ENCODE results near the gene PDS5A. TPM values are rescaled to one million over a fixed set of nuclear protein-coding genes. Genes with fewer than 3 reads are reported as not detected.
"Not testable (repeated sequence)": the region's sequence is repeated elsewhere in the genome, so short reads cannot be mapped to it uniquely, and the experiment has no call there.

The PDS5A gene
- total RNA-seq, 2 donors from 2014 or later = 88.2 to 98.6 TPM

DNA sequence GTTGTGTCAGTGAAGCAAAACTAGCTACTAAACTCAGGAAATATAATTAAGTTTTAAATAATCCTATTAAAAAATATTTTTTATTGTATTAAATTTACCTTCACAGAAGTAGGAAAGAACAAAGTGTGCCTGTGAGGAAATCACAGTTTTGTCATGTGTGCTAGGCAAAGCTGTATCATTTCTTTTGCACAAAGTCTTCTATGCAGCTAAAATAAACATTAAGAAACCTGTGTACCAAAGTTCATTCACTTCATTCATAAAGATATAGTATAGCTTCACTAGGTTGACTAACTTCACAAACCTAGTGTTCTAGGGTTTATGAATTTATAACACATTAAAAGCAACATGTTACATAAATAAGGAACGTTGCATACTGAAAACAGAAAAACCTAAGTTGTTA lies 131.0 kb downstream of the PDS5A start:
- WGBS, 2 experiments (ENCODE audit: insufficient coverage in 1 of 2, insufficient read length in 1 of 2) = no CpG with 5 or more reads among the region's 1 CpG
- Histone ChIP-seq H3K27ac (ENCODE audit: low read depth, low read length) (no peak overlapping the region), H3K4me1 (ENCODE audit: control insufficient read depth, insufficient read depth, low read length) (no peaks in the 10 kb centered on the region), H3K27me3 (ENCODE audit: control insufficient read depth, insufficient read depth, low read length, poor library complexity, severe bottlenecking) (no peaks in the 10 kb centered on the region), H3K9ac (ENCODE audit: extremely low read depth, low read length, poor library complexity, severe bottlenecking) (no peak overlapping the region), H3K4me3 (ENCODE audit: low read length) (no peak overlapping the region), H3K36me3 (ENCODE audit: control insufficient read depth, insufficient read depth, low read length) (peaks cover 68% of the 10 kb centered on the region), H3K9me3 (ENCODE audit: control insufficient read depth, low read length) (no peaks in the 10 kb centered on the region)
- Mint-ChIP-seq H3K36me3 (ENCODE audit: low read depth) (peaks cover 39% of the 10 kb centered on the region), H3K4me3 (no peak overlapping the region), H3K9me3 (no peaks in the 10 kb centered on the region), H3K27me3 (ENCODE audit: insufficient read depth) (no peaks in the 10 kb centered on the region), H3K4me1 (no peaks in the 10 kb centered on the region), H3K27ac (no peak overlapping the region)
- DNase-seq = no peak
- TF ChIP-seq, protein P1, sequence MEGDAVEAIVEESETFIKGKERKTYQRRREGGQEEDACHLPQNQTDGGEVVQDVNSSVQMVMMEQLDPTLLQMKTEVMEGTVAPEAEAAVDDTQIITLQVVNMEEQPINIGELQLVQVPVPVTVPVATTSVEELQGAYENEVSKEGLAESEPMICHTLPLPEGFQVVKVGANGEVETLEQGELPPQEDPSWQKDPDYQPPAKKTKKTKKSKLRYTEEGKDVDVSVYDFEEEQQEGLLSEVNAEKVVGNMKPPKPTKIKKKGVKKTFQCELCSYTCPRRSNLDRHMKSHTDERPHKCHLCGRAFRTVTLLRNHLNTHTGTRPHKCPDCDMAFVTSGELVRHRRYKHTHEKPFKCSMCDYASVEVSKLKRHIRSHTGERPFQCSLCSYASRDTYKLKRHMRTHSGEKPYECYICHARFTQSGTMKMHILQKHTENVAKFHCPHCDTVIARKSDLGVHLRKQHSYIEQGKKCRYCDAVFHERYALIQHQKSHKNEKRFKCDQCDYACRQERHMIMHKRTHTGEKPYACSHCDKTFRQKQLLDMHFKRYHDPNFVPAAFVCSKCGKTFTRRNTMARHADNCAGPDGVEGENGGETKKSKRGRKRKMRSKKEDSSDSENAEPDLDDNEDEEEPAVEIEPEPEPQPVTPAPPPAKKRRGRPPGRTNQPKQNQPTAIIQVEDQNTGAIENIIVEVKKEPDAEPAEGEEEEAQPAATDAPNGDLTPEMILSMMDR (conservative IDR thresholded peaks at IDR 0.05) = no peak

- no peaks in the 10 kb centered on the region for H3K9me3 ChIP-seq (ENCODE audit: control insufficient read depth, low read length)
- no peak overlapping the region for H3K9ac ChIP-seq (ENCODE audit: extremely low read depth, low read length, poor library complexity, severe bottlenecking)
- no peaks in the 10 kb centered on the region for H3K4me1 Mint-ChIP-seq
- no peak overlapping the region for H3K27ac ChIP-seq (ENCODE audit: low read depth, low read length)
- H3K27me3 Mint-ChIP-seq (ENCODE audit: insufficient read depth) = no peaks in the 10 kb centered on the region
- no peak overlapping the region for H3K4me3 ChIP-seq (ENCODE audit: low read length)
- no peak for DNase-seq
- H3K27ac Mint-ChIP-seq = no peak overlapping the region
- H3K36me3 Mint-ChIP-seq (ENCODE audit: low read depth) = peaks cover 44% of the 10 kb centered on the region
- H3K9me3 Mint-ChIP-seq = no peaks in the 10 kb centered on the region
- no peaks in the 10 kb centered on the region for H3K4me1 ChIP-seq (ENCODE audit: control insufficient read depth, insufficient read depth, low read length)
- H3K36me3 ChIP-seq (ENCODE audit: control insufficient read depth, insufficient read depth, low read length) = peaks cover 74% of the 10 kb centered on the region
- TF ChIP-seq, protein P1 (conservative IDR thresholded peaks at IDR 0.05) = no peak
- no peak overlapping the region for H3K4me3 Mint-ChIP-seq
- 89 to 96% methylated on average over 5 to 12 of the region's 12 CpGs for WGBS, 2 experiments (ENCODE audit: insufficient coverage in 1 of 2, insufficient read length in 1 of 2)
- H3K27me3 ChIP-seq (ENCODE audit: control insufficient read depth, insufficient read depth, low read length, poor library complexity, severe bottlenecking) = no peaks in the 10 kb centered on the region
Observed at GRCh38 chr4:39846120-39846519, 131.6 kb downstream of the PDS5A start.

DNA sequence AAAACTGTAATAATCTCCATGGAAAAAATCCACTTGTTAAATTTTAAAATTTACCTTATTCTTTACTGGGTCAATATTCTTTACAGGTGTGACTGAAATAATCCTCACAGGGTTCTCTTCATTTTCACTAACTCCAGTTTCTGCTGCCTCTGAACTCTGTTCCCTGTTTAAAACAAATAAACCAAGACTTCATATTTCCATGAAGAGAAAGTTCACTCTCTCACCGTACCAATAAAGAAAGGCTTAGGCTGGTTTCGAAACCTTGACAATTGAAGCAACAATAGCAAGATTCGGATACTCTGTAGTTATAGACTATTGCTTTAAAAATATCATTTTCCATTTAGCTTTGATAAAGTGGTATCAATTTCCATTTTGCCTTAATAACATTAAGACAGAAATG lies 135.8 kb downstream of the PDS5A start:
- H3K4me1 Mint-ChIP-seq = no peaks in the 10 kb centered on the region
- DNase-seq = no peak
- Histone ChIP-seq H3K4me3 (ENCODE audit: low read length) (no peak overlapping the region), H3K9ac (ENCODE audit: extremely low read depth, low read length, poor library complexity, severe bottlenecking) (no peak overlapping the region), H3K4me1 (ENCODE audit: control insufficient read depth, insufficient read depth, low read length) (no peaks in the 10 kb centered on the region), H3K27me3 (ENCODE audit: control insufficient read depth, insufficient read depth, low read length, poor library complexity, severe bottlenecking) (no peaks in the 10 kb centered on the region), H3K9me3 (ENCODE audit: control insufficient read depth, low read length) (no peaks in the 10 kb centered on the region), H3K27ac (ENCODE audit: low read depth, low read length) (no peak overlapping the region), H3K36me3 (ENCODE audit: control insufficient read depth, insufficient read depth, low read length) (peaks cover 80% of the 10 kb centered on the region)
- H3K27ac Mint-ChIP-seq = no peak overlapping the region
- H3K9me3 Mint-ChIP-seq = no peaks in the 10 kb centered on the region
- WGBS, 2 experiments (ENCODE audit: insufficient coverage in 1 of 2, insufficient read length in 1 of 2) = 91 to 100% methylated on average over 1 to 2 of the region's 3 CpGs
- no peaks in the 10 kb centered on the region for H3K27me3 Mint-ChIP-seq (ENCODE audit: insufficient read depth)
- TF ChIP-seq, protein P1 (conservative IDR thresholded peaks at IDR 0.05) = no peak
- H3K4me3 Mint-ChIP-seq = no peak overlapping the region
- H3K36me3 Mint-ChIP-seq (ENCODE audit: low read depth) = peaks cover 65% of the 10 kb centered on the region

DNA sequence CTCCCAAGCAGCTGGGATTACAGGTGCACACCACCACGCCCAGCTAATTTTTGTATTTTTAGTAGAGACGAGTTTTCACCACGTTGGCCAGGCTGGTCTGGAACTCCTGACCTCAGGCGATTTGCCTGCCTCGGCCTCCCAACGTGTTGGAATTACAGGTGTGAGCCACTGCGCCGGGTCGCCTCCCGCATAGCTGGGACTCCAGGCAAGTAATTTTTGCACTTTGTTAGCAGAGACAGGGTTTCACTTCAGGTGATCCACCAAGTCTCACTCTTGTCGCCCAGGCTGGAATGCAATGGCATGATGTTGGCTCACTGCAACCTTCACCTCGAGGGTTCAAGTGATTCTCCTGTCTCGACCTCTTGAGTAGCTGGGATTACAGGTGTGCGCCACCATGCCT lies 137.2 kb downstream of the PDS5A start:
- 85 to 90% methylated on average over 14 of the region's 14 CpGs for WGBS, 2 experiments (ENCODE audit: insufficient coverage in 1 of 2, insufficient read length in 1 of 2)
- not testable (repeated sequence) for H3K27me3 ChIP-seq (ENCODE audit: control insufficient read depth, insufficient read depth, low read length, poor library complexity, severe bottlenecking); H3K9me3 Mint-ChIP-seq; H3K4me3 Mint-ChIP-seq; H3K27me3 Mint-ChIP-seq (ENCODE audit: insufficient read depth); DNase-seq; H3K4me3 ChIP-seq (ENCODE audit: low read length); H3K9me3 ChIP-seq (ENCODE audit: control insufficient read depth, low read length); H3K27ac ChIP-seq (ENCODE audit: low read depth, low read length); H3K9ac ChIP-seq (ENCODE audit: extremely low read depth, low read length, poor library complexity, severe bottlenecking); H3K27ac Mint-ChIP-seq; H3K4me1 ChIP-seq (ENCODE audit: control insufficient read depth, insufficient read depth, low read length); H3K4me1 Mint-ChIP-seq
- H3K36me3 ChIP-seq (ENCODE audit: control insufficient read depth, insufficient read depth, low read length) = peaks cover 77% of the 10 kb centered on the region
- peaks cover 73% of the 10 kb centered on the region for H3K36me3 Mint-ChIP-seq (ENCODE audit: low read depth)

Measured in endodermal cell (in vitro differentiated cells).